Jurkat, Clone E6-1 (cell line): Measurements from ENCODE around the gene SIPA1L3.

Experiments
- DNase-seq: peaks from one replicate; pipeline ENCODE4 v3.0.0-alpha.2; 2011; ENCODE audit warnings: low read depth, low spot score
- H3K4me3 ChIP-seq: 2 replicates; pipeline ENCODE4 v1.5.1; 2011; ENCODE audit warnings: mild to moderate bottlenecking, low read length, control low read depth, moderate library complexity

Gene SIPA1L3

GRCh38 chr19:38252941-38253691 is 346.1 kb downstream of the SIPA1L3 start:
- no peak overlapping the region for H3K4me3 ChIP-seq

GRCh38 chr19:38253788-38254187 is 346.8 kb downstream of the SIPA1L3 start:
- DNase-seq, result no peak
- H3K4me3 ChIP-seq, result no peak overlapping the region

More at GRCh38 chr19:38252941-38253691, 346.1 kb downstream of the SIPA1L3 start:
- no peak for DNase-seq

- H3K4me3 ChIP-seq, result no peak overlapping the region
- no peak for DNase-seq
Observed at GRCh38 chr19:38255383-38256014, 348.5 kb downstream of the SIPA1L3 start.
